SU-DHL-6 (cell line): ENCODE results near the gene FMN1.

ENCODE experiments used
- EZH2phosphoT487 ChIP-seq: fragments of 200-600 bp; sonication (generic), shearing (Covaris generic); conservative IDR thresholded peaks from 2 replicates; pipeline ENCODE4 v1.6.1; 2018; ENCODE audit warnings: mild to moderate bottlenecking, antibody characterized with exemption, low read length, moderate library complexity, mixed read lengths
- TF ChIP-seq, protein P1 (sequence below): fragments of 200-600 bp; sonication (generic); IDR thresholded peaks from one replicate; pipeline ENCODE4 v1.5.1; 2017; ENCODE audit warnings: antibody characterized with exemption, mild to moderate bottlenecking, low read length, moderate library complexity; ENCODE audit not compliant: insufficient read depth, poor library complexity, severe bottlenecking

- TF ChIP-seq, protein P1, sequence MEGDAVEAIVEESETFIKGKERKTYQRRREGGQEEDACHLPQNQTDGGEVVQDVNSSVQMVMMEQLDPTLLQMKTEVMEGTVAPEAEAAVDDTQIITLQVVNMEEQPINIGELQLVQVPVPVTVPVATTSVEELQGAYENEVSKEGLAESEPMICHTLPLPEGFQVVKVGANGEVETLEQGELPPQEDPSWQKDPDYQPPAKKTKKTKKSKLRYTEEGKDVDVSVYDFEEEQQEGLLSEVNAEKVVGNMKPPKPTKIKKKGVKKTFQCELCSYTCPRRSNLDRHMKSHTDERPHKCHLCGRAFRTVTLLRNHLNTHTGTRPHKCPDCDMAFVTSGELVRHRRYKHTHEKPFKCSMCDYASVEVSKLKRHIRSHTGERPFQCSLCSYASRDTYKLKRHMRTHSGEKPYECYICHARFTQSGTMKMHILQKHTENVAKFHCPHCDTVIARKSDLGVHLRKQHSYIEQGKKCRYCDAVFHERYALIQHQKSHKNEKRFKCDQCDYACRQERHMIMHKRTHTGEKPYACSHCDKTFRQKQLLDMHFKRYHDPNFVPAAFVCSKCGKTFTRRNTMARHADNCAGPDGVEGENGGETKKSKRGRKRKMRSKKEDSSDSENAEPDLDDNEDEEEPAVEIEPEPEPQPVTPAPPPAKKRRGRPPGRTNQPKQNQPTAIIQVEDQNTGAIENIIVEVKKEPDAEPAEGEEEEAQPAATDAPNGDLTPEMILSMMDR, result no peak
- TF ChIP-seq EZH2phosphoT487, result no peak
Measured at GRCh38 chr15:33059184-33059583, 135.3 kb downstream of the FMN1 start.
